Femur (tissue), 1 donor: ENCODE data around the gene ARHGEF1.
A peak's percentile ranks its signal among the peaks of the same experiment; 100 is the strongest.

Experiments used
- DNase-seq: peaks from one replicate; pipeline ENCODE4 v3.0.0-alpha.2; 2017

ARHGEF1 gene

GRCh38 chr19:41886761-41887710 is 4.1 kb downstream of the ARHGEF1 start:
- no peak for DNase-seq

GRCh38 chr19:41887711-41888382 is 4.9 kb downstream of the ARHGEF1 start:
- DNase-seq: peak; percentile 74

- no peak for DNase-seq
Observed at GRCh38 chr19:41888926-41889325, 5.9 kb downstream of the ARHGEF1 start.

- DNase-seq: no peak
Observed at GRCh38 chr19:41889896-41890295, 6.9 kb downstream of the ARHGEF1 start.

DNA sequence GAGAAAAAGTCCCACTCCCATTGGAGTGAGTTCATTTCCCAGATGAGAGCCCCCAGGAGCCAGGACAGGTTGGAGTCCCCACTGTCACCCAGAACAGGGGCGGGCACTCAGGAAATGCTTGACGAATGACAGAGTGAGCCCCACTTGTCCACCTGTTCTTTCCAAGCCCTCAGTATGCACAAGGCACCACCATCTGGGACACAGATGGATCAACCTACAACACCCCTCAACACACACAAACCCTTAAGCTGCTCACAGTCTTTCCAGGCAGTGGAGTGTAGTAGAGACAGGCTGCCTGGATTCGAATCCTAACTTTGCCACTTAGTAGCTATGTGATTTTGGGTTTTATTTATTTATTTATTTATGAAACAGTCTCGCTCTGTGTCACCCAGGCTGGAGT is 8.0 kb downstream of the ARHGEF1 start:
- no peak for DNase-seq

- no peak for DNase-seq
Observed at GRCh38 chr19:41892173-41892902, 9.4 kb downstream of the ARHGEF1 start.

- no peak for DNase-seq
Observed at GRCh38 chr19:41893899-41894298, 10.9 kb downstream of the ARHGEF1 start.

GRCh38 chr19:41894350-41894749 is 11.4 kb downstream of the ARHGEF1 start:
- no peak for DNase-seq

GRCh38 chr19:41895745-41896580 is 13.0 kb downstream of the ARHGEF1 start:
- DNase-seq: no peak

DNA sequence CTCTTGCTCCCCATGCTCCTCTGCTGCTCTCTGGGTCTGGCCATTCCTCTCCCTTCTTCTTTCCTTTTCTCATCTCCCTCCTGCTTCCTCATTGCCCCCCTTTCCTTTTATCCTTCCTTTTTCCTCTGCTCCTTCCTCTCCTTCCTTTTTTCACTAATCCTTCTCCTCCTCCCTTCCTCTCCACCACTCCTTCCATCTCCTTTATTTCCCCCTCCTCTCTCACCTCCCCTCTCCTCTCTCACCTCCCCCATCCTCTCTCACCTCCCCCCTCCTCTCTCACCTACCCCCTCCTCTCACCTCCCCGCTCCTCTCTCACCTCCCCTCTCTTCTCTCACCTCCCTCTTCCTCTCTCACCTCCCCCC is 13.6 kb downstream of the ARHGEF1 start:
- DNase-seq: no peak

DNA sequence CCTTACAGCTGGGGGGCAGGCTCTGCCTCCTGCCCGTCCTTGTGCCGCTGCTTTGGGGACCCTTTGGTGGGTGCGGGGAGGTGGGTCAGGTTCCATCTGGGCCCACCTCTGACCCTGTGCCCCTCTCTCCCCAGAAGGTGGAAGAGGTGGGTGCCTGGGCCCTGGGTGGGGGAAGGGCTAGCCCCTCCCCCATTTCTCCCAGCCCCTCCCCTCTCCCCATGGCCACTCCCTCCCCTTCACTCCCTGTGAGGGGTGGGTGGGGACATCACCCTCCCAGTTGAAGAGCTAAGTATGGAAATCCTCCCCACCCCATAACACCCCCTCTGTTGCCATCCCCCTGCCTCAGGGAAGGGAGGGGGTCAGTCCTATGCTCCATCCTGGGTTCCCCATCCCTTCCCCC is 14.2 kb downstream of the ARHGEF1 start:
- no peak for DNase-seq

GRCh38 chr19:41897820-41898219 is 14.8 kb downstream of the ARHGEF1 start:
- DNase-seq: no peak

GRCh38 chr19:41898235-41898634 is 15.3 kb downstream of the ARHGEF1 start:
- no peak for DNase-seq

GRCh38 chr19:41901707-41902360 is 18.9 kb downstream of the ARHGEF1 start:
- DNase-seq: no peak

GRCh38 chr19:41902594-41902993 is 19.6 kb downstream of the ARHGEF1 start:
- DNase-seq: no peak

- no peak for DNase-seq
Observed at GRCh38 chr19:41903193-41903953, 20.4 kb downstream of the ARHGEF1 start.

DNA sequence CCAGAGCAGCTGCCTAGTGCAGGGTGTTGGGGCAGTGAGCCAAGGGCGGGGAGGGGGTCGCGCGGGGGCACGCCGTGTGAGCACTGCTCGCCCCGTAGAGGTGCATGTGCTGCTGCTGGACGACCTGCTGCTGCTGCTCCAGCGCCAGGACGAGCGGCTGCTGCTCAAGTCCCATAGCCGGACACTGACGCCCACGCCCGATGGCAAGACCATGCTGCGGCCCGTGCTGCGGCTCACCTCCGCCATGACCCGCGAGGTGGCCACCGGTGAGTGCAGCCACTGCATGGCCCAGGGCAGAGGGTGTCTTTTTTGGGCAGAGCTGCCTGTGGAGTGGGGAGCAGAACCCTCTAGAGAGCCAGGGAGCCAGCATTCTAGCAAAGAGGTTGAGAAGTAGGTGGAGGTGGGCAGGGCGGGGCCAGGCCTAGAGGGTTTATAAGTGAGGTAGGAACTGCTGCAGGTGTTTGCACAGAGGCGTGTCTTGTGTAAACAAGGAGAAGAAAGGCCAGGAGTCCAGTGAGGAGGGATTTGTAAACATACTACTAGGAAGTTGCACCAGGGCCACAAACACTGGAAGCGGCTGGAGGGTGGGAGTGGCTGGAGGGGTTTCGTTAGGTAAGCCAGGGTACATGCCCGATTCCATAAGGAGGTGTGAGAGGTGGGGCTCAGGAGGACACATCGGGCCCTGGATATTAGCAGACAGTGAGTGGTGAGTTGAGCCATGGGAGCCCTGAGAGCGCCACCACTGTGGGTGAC is 21.3 kb downstream of the ARHGEF1 start:
- DNase-seq: no peak

GRCh38 chr19:41905273-41906002 is 22.5 kb downstream of the ARHGEF1 start:
- DNase-seq: no peak

DNA sequence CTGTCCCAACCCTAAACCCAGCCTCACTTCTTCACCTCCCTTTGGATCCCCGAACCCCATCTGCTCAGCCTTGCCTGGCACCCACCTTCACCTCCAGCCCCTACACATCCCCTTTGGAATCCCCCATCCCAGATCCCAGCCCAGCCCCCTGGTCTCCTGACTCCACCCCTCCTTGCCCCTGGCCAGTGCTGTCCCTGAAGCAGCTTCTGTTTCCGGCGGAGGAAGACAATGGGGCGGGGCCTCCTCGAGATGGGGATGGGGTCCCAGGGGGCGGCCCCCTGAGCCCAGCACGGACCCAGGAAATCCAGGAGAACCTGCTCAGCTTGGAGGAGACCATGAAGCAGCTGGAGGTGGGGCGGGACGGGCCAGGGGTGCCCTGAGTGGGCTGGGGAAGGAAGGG is 23.3 kb downstream of the ARHGEF1 start:
- no peak for DNase-seq
